Panc1 (cell line): ENCODE data around the gene IFI6. TPM values are rescaled to one million over a fixed set of nuclear protein-coding genes. Genes with fewer than 3 reads are reported as not detected.
"Not testable (repeated sequence)": the region's sequence is repeated elsewhere in the genome, so short reads cannot be mapped to it uniquely, and the experiment has no call there.

ENCODE experiments used
- ATAC-seq: fragments of 200-7000 bp; cut with Tn5 transposase; 2 replicates; pipeline ENCODE4 v1.9.1; 2020; ENCODE audit warnings: mild to moderate bottlenecking, moderate library complexity
- BruUV-seq: library from RNA; stranded (reverse); fragments of 400-500 nt; replicated peaks from 2 replicates; lab custom pipeline; 2021; lab: Mats Ljungman, UMichigan
- CTCF ChIA-PET: fragments of 300-600 bp; sonication (Branson Sonifier 250); formaldehyde crosslinking; loops from one replicate; lab custom pipeline; 2022; ENCODE audit warnings: antibody characterized with exemption; lab: Charles Lee
- POLR2A ChIA-PET: fragments of 300-600 bp; sonication (Branson Sonifier 250); formaldehyde crosslinking; loops from one replicate; lab custom pipeline; 2022; ENCODE audit warnings: antibody characterized with exemption; lab: Charles Lee
- DNase-seq: peaks from one replicate; pipeline ENCODE4 v3.0.0-alpha.2; 2010; ENCODE audit warnings: low read depth, low spot score
- H3K27ac ChIP-seq: 2 replicates; pipeline ENCODE4 v1.5.1; 2011; ENCODE audit warnings: mild to moderate bottlenecking, low read length, inconsistent platforms
- H3K27me3 ChIP-seq: fragments of 200-500 bp; sonication (Bioruptor generic); 2 replicates; pipeline ENCODE4 v1.6.0; 2014; ENCODE audit warnings: low read length, inconsistent platforms; ENCODE audit not compliant: control insufficient read depth, insufficient read depth
- H3K36me3 ChIP-seq: fragments of 200-500 bp; sonication (Bioruptor generic); 2 replicates; pipeline ENCODE4 v1.5.1; 2014; ENCODE audit warnings: inconsistent platforms, mild to moderate bottlenecking, low read length, moderate library complexity; ENCODE audit not compliant: control insufficient read depth, insufficient read depth
- H3K4me1 ChIP-seq: 2 replicates; pipeline ENCODE4 v1.5.1; 2011; ENCODE audit warnings: inconsistent platforms, mild to moderate bottlenecking, low read length, moderate library complexity; ENCODE audit not compliant: control insufficient read depth, insufficient read depth
- H3K4me3 ChIP-seq, 2 experiments: 2 replicates each; pipeline ENCODE4 v1.5.1; 2011 to 2012; ENCODE audit warnings: low read depth in 2 of 2, low read length in 2 of 2, mild to moderate bottlenecking in 2 of 2, inconsistent platforms in 1 of 2, moderate library complexity in 1 of 2
- H3K9me3 ChIP-seq: fragments of 200-500 bp; sonication (Bioruptor generic); 2 replicates; pipeline ENCODE4 v1.5.1; 2014; ENCODE audit warnings: low read depth, mild to moderate bottlenecking, inconsistent platforms, low read length, moderate library complexity; ENCODE audit not compliant: control insufficient read depth, insufficient read depth
- CTCF ChIP-seq: fragments of 450-650 bp; IDR thresholded peaks from 2 replicates; pipeline ENCODE4 v1.5.1; 2017; ENCODE audit warnings: mild to moderate bottlenecking
- POLR2AphosphoS5 ChIP-seq: IDR thresholded peaks from 2 replicates; pipeline ENCODE4 v1.6.1; 2012; ENCODE audit warnings: mild to moderate bottlenecking, low read depth, low read length, moderate library complexity
- SIN3A ChIP-seq: IDR thresholded peaks from 2 replicates; pipeline ENCODE4 v1.6.1; 2012; ENCODE audit warnings: low read depth, mild to moderate bottlenecking, low read length, moderate library complexity, borderline replicate concordance; ENCODE audit not compliant: insufficient read depth
- TCF7L2 ChIP-seq: IDR thresholded peaks from 2 replicates; pipeline ENCODE4 v1.6.1; 2011; ENCODE audit warnings: mild to moderate bottlenecking, low read depth, low read length, inconsistent platforms
- in situ Hi-C: cut with HindIII; loops from 2 replicates; pipeline ENCODE4 v1.10.0; 2016; ENCODE audit warnings: low sequenced_read_pairs, low pct_unique_long_range_greater_than_20kb
- intact Hi-C: fragments of 100-400 bp; cut with micrococcal nuclease; formaldehyde crosslinking; loops from one replicate; pipeline ENCODE4 v1.10.0; 2022; ENCODE audit not compliant: unreplicated experiment
- total RNA-seq: library from RNA; stranded (reverse); gene quantifications from one replicate; pipeline ENCODE4 v1.2.1, GENCODE V29; 2021; ENCODE audit not compliant: unreplicated experiment
- TF ChIP-seq, protein P1 (sequence below), 2 experiments: IDR thresholded peaks; 2 replicates each; pipeline ENCODE4 v1.6.1; 2011 to 2012; ENCODE audit warnings: low read depth in 2 of 2, control low read depth in 1 of 2, low read length in 1 of 2, mild to moderate bottlenecking in 1 of 2, moderate library complexity in 1 of 2; ENCODE audit not compliant: insufficient read depth in 1 of 2

IFI6 gene
- total RNA-seq, 1 experiment from 2014 or later = 39.1 TPM

GRCh38 chr1:27682351-27682944 lies 10.5 kb upstream of the IFI6 start:
- Histone ChIP-seq H3K27ac (no peak overlapping the region), H3K27me3 (no peaks in the 10 kb centered on the region), H3K4me1 (no peaks in the 10 kb centered on the region), H3K36me3 (no peaks in the 10 kb centered on the region), H3K9me3 (peaks cover 10% of the 10 kb centered on the region; the same call in 1 of the 2 replicates), H3K4me3 (no peak overlapping the region)
- TF ChIP-seq POLR2AphosphoS5 (no peak), CTCF (no peak), SIN3A (no peak), TCF7L2 (no peak)
- TF ChIP-seq, protein P1, sequence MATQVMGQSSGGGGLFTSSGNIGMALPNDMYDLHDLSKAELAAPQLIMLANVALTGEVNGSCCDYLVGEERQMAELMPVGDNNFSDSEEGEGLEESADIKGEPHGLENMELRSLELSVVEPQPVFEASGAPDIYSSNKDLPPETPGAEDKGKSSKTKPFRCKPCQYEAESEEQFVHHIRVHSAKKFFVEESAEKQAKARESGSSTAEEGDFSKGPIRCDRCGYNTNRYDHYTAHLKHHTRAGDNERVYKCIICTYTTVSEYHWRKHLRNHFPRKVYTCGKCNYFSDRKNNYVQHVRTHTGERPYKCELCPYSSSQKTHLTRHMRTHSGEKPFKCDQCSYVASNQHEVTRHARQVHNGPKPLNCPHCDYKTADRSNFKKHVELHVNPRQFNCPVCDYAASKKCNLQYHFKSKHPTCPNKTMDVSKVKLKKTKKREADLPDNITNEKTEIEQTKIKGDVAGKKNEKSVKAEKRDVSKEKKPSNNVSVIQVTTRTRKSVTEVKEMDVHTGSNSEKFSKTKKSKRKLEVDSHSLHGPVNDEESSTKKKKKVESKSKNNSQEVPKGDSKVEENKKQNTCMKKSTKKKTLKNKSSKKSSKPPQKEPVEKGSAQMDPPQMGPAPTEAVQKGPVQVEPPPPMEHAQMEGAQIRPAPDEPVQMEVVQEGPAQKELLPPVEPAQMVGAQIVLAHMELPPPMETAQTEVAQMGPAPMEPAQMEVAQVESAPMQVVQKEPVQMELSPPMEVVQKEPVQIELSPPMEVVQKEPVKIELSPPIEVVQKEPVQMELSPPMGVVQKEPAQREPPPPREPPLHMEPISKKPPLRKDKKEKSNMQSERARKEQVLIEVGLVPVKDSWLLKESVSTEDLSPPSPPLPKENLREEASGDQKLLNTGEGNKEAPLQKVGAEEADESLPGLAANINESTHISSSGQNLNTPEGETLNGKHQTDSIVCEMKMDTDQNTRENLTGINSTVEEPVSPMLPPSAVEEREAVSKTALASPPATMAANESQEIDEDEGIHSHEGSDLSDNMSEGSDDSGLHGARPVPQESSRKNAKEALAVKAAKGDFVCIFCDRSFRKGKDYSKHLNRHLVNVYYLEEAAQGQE (IDR thresholded peaks at IDR 0.05; ENCODE audit: insufficient read depth in 1 of 2, low read depth in 2 of 2, low read length in 1 of 2) = no peak
- no peak for DNase-seq
- no TSS peak for BruUV-seq
- ATAC-seq = no peak
- POLR2A ChIA-PET = no interaction called here
- in situ Hi-C loops = no loop called here
- CTCF ChIA-PET = no interaction called here
- intact Hi-C loops = no loop called here

GRCh38 chr1:27681580-27681979 lies 9.6 kb upstream of the IFI6 start:
- intact Hi-C loops, H3K36me3 ChIP-seq, H3K27ac ChIP-seq, H3K4me1 ChIP-seq, H3K4me3 ChIP-seq, H3K27me3 ChIP-seq, in situ Hi-C loops, H3K9me3 ChIP-seq, DNase-seq, CTCF ChIA-PET, POLR2A ChIA-PET, BruUV-seq, ATAC-seq: not testable (repeated sequence)

DNA sequence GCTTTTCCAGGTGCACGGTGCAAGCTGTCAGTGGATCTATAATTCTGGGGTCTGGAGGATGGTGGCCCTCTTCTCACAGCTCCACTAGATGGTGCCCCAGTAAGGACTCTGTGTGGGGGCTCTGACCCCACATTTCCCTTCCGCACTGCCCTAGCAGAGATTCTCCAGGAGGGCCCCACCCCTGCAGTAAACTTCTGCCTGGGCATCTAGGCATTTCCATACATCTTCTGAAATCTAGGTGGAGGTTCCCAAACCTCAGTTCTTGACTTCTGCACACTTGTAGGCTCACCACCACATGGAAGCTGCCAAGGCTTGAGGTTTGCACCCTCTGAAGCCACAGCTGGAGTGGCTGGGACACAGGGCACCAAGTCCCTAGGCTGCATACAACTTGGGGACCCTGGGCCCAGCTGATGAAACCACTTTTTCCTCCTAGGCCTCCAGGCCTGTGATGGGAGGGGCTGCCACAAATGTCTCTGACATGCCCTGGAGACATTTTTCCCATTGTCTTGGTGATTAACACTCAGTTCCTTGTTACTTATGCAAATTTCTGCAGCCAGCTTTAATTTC lies 8.3 kb upstream of the IFI6 start:
- H3K4me1 ChIP-seq, H3K27ac ChIP-seq, CTCF ChIA-PET, H3K4me3 ChIP-seq, H3K36me3 ChIP-seq, in situ Hi-C loops, intact Hi-C loops, DNase-seq, BruUV-seq, POLR2A ChIA-PET, H3K27me3 ChIP-seq, ATAC-seq, H3K9me3 ChIP-seq: not testable (repeated sequence)
